NT2/D1 (cell line): ENCODE results near the gene MCM3.

Experiments used
- SUZ12 ChIP-seq: IDR thresholded peaks from 2 replicates; pipeline ENCODE4 v1.6.1; 2011; ENCODE audit not compliant: insufficient read length, insufficient read depth; ENCODE audit errors: extremely low read depth
- YY1 ChIP-seq: IDR thresholded peaks from 2 replicates; pipeline ENCODE4 v1.6.1; 2011; ENCODE audit not compliant: insufficient read length, insufficient read depth
- ZNF274 ChIP-seq: IDR thresholded peaks from 2 replicates; pipeline ENCODE4 v1.6.1; 2011; ENCODE audit warnings: mild to moderate bottlenecking, low read depth, low read length

GRCh38 chr6:52262620-52263344 is 21.8 kb downstream of the MCM3 start:
- TF ChIP-seq SUZ12: no peak
- TF ChIP-seq ZNF274: no peak
- TF ChIP-seq YY1: no peak
